ENCODE data around the gene CES3. TPM values are rescaled to one million over a fixed set of nuclear protein-coding genes. Genes with fewer than 3 reads are reported as not detected.
"Not testable (repeated sequence)": the region's sequence is repeated elsewhere in the genome, so short reads cannot be mapped to it uniquely, and the experiment has no call there.

Gene CES3
- total RNA-seq, 1 experiment from 2014 or later = not detected

DNA sequence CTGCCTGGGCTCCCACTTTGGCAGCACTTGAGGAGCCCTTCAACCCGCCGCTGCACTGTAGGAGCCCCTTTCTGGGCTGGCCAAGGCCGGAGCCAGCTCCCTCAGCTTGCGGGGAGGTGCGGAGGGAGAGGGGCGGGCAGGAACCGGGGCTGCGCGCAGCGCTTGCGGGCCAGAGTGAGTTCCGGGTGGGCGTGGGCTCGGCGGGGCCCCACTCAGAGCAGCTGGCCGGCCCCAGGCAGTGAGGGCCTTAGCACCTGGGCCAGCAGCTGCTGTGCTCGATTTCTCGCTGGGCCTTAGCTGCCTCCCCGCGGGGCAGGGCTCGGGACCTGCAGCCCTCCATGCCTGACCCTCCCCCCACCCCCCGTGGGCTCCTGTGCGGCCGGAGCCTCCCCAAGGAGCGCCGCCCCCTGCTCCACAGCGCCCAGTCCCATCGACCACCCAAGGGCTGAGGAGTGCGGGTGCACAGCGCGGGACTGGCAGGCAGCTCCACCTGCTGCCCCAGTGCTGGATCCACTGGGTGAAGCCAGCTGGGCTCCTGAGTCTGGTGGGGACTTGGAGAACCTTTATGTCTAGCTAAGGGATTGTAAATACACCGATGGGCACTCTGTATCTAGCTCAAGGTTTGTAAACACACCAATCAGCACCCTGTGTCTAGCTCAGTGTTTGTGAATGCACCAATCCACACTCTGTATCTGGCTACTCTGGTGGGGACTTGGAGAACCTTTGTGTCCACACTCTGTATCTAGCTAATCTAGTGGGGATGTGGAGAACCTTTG is 13.3 kb downstream of the CES3 start:
- not testable (repeated sequence) for H3K36me3 ChIP-seq; H3K4me3 ChIP-seq; H3K9me3 ChIP-seq (replicated peaks); H3K27ac ChIP-seq; DNase-seq (ENCODE audit: low read depth in 1 of 2, low spot score in 2 of 2); H3K27me3 ChIP-seq (replicated peaks)
- H3K4me1 ChIP-seq (replicated peaks) = peaks cover 15% of the 10 kb centered on the region

DNA sequence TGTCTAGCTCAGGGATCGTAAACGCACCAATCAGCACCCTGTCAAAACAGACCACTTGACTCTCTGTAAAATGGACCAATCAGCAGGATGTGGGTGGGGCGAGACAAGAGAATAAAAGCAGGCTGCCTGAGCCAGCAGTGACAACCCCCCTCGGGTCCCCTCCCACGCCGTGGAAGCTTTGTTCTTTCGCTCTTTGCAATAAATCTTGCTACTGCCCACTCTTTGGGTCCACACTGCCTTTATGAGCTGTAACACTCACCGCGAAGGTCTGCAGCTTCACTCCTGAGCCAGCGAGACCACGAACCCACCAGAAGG is 13.8 kb downstream of the CES3 start:
- not testable (repeated sequence) for DNase-seq (ENCODE audit: low read depth in 1 of 2, low spot score in 2 of 2); H3K27me3 ChIP-seq (replicated peaks); H3K27ac ChIP-seq; H3K9me3 ChIP-seq (replicated peaks); H3K4me3 ChIP-seq; H3K36me3 ChIP-seq
- peaks cover 21% of the 10 kb centered on the region for H3K4me1 ChIP-seq (replicated peaks)

DNA sequence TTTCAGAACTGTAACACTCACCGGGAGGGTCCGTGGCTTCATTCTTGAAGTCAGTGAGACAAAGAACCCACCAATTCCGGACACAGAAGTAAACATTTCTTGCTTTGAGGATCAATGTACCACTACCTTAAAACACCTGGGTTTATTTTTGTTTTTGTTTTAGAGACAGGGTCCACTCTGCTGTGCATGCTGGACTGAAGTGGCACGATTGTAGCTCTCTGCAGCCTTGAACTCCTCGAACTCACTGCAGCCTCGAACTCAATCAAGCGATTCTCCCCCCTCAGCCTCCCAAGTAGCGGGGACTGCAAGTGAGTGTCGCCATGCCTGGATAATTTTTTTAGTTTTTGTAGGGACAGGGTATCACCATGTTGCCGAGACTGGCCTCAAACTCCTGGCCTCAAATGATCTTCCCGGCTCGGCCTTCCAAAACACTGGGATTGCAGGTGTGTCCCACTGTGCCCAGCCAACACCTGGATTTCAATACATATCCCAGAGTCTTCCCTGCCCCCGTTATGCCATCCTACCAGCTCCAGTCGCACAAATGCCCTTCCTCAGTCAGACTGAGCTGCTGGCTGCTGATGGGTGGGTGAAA is 14.3 kb downstream of the CES3 start:
- Histone ChIP-seq H3K36me3 (no peaks in the 10 kb centered on the region), H3K4me3 (no peak overlapping the region), H3K4me1 (replicated peaks) (peaks cover 23% of the 10 kb centered on the region), H3K9me3 (replicated peaks) (no peaks in the 10 kb centered on the region), H3K27ac (no peak overlapping the region), H3K27me3 (replicated peaks) (no peaks in the 10 kb centered on the region)
- no peak for DNase-seq (ENCODE audit: low read depth in 1 of 2, low spot score in 2 of 2)

DNA sequence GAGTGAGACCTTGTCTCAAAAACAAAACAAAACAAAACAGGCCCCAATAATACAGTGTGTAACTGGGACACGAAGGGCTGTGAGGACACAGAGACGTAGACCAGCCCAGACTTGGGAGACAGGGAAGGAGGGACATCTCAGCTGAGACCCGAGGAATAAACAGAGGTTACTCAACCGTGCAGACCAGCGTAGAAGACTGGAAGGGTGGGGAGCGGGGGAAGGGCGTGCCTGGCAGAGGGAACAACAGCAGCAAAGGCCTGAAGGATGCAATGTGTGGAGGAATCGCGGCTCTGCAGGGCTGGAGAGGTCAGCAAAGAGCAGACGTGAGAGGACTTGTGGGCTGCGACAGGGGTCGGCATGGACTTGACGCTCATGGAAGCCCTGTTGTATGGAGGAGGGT is 15.7 kb downstream of the CES3 start:
- Histone ChIP-seq H3K27me3 (replicated peaks) (no peaks in the 10 kb centered on the region), H3K4me1 (replicated peaks) (peaks cover 23% of the 10 kb centered on the region), H3K36me3 (no peaks in the 10 kb centered on the region), H3K27ac (no peak overlapping the region), H3K9me3 (replicated peaks) (no peaks in the 10 kb centered on the region), H3K4me3 (no peak overlapping the region)
- no peak for DNase-seq (ENCODE audit: low read depth in 1 of 2, low spot score in 2 of 2)

DNA sequence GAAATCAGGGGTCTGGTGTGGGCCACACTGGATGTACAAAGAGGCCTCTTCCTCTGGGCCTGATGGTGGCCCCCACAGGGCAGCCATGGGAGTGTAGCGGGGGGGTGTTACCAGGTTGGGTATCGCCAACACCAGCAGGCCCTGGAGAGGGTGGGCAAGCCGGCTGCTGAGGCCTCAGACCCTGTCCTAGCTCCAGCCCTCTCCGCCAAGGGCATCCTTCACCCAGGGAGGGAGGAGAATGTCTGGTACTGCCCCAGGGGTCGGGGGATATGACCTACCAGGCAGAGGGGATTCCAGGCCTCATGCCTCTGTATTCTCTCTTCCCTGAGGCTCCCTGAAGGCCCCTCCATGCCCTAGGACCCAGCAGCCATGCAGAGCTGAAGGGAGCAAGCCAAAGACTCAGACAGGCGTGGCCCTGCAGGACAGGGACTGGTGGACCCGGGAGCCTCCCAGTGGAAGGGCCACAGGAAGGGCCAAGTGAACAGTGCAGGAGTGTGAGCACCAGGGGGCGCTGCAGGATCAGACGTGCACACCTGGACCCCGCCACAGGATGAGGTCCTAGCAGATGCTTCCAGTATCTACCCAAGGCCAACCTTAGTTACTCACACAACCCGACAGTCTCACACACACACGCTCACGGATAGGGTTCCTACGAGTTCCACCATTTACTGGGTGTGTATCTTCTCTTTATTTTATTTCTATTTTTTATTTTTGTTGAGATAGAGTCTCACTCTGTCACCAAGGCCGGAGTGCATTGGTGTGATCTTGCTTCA is 16.5 kb downstream of the CES3 start:
- Histone ChIP-seq H3K27me3 (replicated peaks) (no peaks in the 10 kb centered on the region), H3K36me3 (no peaks in the 10 kb centered on the region), H3K4me1 (replicated peaks) (peaks cover 23% of the 10 kb centered on the region), H3K9me3 (replicated peaks) (no peaks in the 10 kb centered on the region), H3K4me3 (no peak overlapping the region), H3K27ac (no peak overlapping the region)
- peak; percentile 73 to 88 for DNase-seq (ENCODE audit: low read depth in 1 of 2, low spot score in 2 of 2)

DNA sequence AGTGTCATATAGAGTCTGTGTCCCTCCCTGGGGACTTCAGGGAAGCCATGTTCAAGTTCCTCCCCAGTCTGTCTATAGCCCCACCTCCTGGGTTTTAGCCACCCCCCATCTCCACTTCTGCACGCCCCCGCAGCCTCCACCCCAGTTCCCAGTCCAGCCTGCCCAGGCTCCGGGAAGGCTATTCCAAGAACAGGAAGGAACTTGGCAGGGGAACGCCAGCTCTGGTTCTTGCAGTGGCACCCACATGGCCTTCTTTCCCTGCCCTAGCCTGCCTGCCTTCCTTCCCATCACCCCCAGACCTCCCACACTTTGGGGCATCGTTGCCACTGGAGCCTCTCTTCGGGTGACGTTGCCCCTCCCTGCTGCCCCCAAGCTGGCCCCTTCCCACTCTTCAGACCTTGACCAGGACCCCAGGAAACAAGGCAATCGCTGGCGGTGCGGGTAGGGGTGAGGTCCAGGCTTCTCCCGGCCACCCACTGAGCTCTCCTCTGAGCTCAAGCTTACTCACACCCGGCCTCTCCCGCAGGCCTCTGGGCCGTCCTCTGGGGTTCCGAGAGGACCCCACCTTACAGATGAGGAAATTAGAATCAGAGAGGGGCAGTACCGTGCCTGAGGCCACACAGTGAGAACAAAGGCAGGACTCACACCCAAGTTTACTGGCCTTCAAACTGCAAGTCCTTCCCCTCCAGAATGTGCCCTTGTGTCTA is 18.1 kb downstream of the CES3 start:
- peak; percentile 62 to 75 for DNase-seq (ENCODE audit: low read depth in 1 of 2, low spot score in 2 of 2)
- Histone ChIP-seq H3K36me3 (no peaks in the 10 kb centered on the region), H3K27me3 (replicated peaks) (no peaks in the 10 kb centered on the region; the same call in 1 of the 2 replicates), H3K9me3 (replicated peaks) (no peaks in the 10 kb centered on the region), H3K27ac (peak overlapping the region; percentile 37; the same call in 1 of the 2 replicates), H3K4me3 (no peak overlapping the region), H3K4me1 (replicated peaks) (peaks cover 23% of the 10 kb centered on the region)

DNA sequence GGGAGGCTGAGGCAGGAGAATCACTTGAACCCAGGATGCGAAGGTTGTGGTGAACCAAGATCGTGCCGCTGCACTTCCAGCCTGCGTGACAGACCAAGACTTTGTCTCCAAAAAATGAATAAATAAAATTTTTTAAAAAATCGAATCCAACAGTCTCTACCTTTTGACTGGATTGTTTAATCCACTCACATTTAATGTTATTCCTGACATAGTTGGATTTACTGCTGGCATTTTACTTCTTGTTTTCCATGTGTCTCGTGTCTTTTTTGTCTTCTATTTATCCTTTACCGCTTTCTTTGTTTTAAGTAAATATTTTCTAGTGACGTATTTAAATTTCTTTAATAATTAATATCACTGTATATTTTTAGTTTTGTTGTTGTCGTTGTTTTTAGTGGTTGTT is 22.0 kb downstream of the CES3 start:
- Histone ChIP-seq H3K9me3 (replicated peaks) (no peaks in the 10 kb centered on the region), H3K36me3 (no peaks in the 10 kb centered on the region), H3K4me3 (no peak overlapping the region), H3K27ac (no peak overlapping the region), H3K27me3 (replicated peaks) (no peaks in the 10 kb centered on the region; the same call in 1 of the 2 replicates), H3K4me1 (replicated peaks) (peaks cover 21% of the 10 kb centered on the region)
- no peak for DNase-seq (ENCODE audit: low read depth in 1 of 2, low spot score in 2 of 2)

DNA sequence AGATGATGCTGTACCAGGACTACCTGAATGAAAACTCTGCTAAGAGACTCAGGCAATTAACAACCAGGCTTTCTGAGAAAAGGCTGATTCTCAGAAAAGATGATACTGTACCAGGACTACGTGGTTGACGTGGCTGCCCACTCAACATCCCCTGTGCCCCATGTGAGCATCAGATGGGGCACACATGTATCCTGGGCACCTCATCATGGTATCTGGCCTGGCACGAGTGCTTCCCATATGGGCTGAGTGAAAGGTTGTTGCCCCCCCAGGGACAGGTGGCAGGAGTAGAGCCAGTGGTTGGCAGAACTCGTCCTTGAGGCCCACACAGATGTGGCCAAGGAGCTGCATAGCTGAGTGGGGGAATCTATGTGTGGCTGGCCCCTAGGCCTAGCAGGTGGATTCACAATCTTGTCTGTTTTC is 23.8 kb downstream of the CES3 start:
- H3K36me3 ChIP-seq = no peaks in the 10 kb centered on the region
- peaks cover 2% of the 10 kb centered on the region; the same call in 1 of the 2 replicates for H3K4me1 ChIP-seq (replicated peaks)
- no peak for DNase-seq (ENCODE audit: low read depth in 1 of 2, low spot score in 2 of 2)
- H3K27ac ChIP-seq = no peak overlapping the region
- no peak overlapping the region for H3K4me3 ChIP-seq
- no peaks in the 10 kb centered on the region; the same call in 1 of the 2 replicates for H3K27me3 ChIP-seq (replicated peaks)
- no peaks in the 10 kb centered on the region for H3K9me3 ChIP-seq (replicated peaks)

DNA sequence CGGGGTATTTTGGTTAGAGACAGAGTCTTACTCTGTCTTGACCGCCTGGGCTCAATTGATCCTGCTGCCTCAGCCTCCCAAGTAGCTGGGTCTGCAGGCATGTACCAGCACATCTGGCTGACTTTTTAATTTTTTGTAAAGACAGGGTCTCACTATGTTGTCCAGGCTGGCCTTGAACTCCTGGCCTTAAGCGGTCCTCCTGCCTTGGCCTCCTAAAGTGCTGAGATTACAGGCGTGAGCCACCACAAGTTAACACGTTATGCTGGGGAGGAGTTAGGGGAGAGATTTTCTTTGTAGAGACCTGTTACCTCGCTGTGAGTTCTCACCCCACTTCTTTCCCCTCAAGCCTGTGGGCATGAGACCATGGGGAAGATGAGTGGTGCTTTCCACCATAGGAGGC is 25.5 kb downstream of the CES3 start:
- Histone ChIP-seq H3K4me1 (replicated peaks) (no peaks in the 10 kb centered on the region), H3K27ac (no peak overlapping the region), H3K9me3 (replicated peaks) (no peaks in the 10 kb centered on the region), H3K4me3 (no peak overlapping the region), H3K36me3 (no peaks in the 10 kb centered on the region), H3K27me3 (replicated peaks) (no peaks in the 10 kb centered on the region; the same call in 1 of the 2 replicates)
- DNase-seq (ENCODE audit: low read depth in 1 of 2, low spot score in 2 of 2) = no peak

DNA sequence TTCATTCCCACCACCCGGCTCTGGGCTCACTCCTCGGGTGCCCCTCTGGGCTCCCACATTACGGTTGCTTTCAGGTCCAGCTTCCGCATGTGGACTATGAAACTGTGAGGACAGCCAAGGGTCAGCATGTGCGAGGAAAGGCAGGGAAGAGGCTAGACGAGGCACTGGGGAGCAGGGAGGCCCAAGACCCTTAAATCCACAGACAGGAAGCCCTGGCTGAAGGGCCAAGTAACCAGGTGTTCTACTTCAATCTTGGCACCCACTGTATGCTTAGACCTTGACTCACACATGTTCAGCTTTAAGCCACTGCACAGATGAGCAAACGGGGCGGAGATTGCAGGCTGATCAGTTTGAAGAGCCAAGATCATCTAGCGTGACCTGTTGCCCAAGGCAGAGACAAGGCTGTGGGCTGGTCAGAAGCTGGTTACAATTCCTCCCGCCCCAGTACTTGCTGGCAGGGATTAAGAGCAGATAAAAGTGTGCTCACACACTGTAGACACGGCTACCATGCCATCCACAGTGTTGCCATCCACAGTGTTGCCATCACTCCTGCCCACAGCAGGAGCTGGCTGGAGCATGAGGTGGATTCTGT is 27.2 kb downstream of the CES3 start, which contains the start of gene CES4A:
Gene CES4A (plus strand): TSS at position 393 of the 592 bp plus-strand sequence. CDS start 184 bp downstream, at position 577.
- DNase-seq (ENCODE audit: low read depth in 1 of 2, low spot score in 2 of 2) = no peak
- Histone ChIP-seq H3K9me3 (replicated peaks) (no peaks in the 10 kb centered on the region), H3K36me3 (no peaks in the 10 kb centered on the region), H3K4me3 (no peak within 1 kb of the TSS), H3K27me3 (replicated peaks) (no peaks in the 10 kb centered on the region; the same call in 1 of the 2 replicates), H3K27ac (no peak within 1 kb of the TSS), H3K4me1 (replicated peaks) (no peaks in the 10 kb centered on the region)

DNA sequence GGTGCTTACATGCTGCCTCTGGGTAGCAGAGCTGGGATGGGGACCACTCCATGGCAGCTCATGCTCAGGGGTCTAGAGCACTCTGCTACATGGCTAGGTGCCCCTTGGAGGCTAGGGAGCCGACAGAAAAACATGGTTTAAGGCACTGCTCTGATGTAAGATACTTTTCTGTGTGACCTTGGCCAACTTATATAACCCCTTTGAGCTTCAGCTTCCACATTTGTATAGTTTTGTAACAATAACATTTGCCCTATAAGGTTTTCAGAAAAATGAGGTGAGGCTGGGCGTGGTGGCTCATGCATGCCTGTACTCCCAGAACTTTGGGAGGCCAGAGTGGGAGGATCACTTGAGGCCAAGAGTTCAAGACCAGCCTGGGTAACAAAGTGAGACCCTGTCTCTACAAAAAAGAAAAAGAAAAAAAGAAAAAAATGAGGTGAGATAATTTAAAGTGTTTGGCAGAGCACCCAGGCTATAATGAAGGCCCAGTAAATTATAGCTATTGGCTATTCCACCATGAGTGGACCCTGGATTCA is 30.5 kb downstream of the CES3 start:
- Histone ChIP-seq H3K36me3 (no peaks in the 10 kb centered on the region), H3K4me1 (replicated peaks) (no peaks in the 10 kb centered on the region), H3K27ac (no peak overlapping the region), H3K9me3 (replicated peaks) (no peaks in the 10 kb centered on the region), H3K4me3 (no peak overlapping the region), H3K27me3 (replicated peaks) (no peaks in the 10 kb centered on the region)
- no peak for DNase-seq (ENCODE audit: low read depth in 1 of 2, low spot score in 2 of 2)

DNA sequence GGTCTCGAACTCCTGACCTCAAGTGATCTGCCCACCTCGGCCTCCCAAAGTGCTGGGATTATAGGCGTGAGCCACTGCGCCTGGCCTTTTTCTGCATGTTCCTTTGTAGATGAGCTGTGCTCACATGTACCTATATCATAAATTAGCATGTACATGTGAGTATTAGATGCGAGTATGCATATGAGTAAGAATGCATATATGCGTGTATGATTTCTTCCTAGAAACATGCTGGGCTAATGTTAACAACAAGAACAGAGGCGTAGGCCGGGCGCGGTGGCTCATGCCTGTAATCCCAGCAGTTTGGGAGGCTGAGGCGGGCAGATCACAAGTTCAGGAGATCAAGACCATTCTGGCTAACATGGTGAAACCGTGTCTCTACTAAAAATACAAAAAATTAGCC is 32.5 kb downstream of the CES3 start:
- not testable (repeated sequence) for DNase-seq (ENCODE audit: low read depth in 1 of 2, low spot score in 2 of 2)

More for the DNA sequence above, 32.5 kb downstream of the CES3 start:
- not testable (repeated sequence) for H3K4me3 ChIP-seq; H3K27me3 ChIP-seq (replicated peaks); H3K9me3 ChIP-seq (replicated peaks); H3K27ac ChIP-seq; H3K4me1 ChIP-seq (replicated peaks); H3K36me3 ChIP-seq
